H1 (cell line): ENCODE results near the gene RAD51B. TPM values are rescaled to one million over a fixed set of nuclear protein-coding genes. Genes with fewer than 3 reads are reported as not detected.

Experiments used
- CTCF ChIA-PET: fragments of 300-600 bp; sonication (Branson Sonifier 250); formaldehyde crosslinking; loops from one replicate; lab custom pipeline; 2021; ENCODE audit not compliant: partially characterized antibody; lab: Charles Lee
- POLR2A ChIA-PET: fragments of 300-600 bp; sonication (Branson Sonifier 250); formaldehyde crosslinking; loops from one replicate; lab custom pipeline; 2021; ENCODE audit warnings: inconsistent platforms; ENCODE audit not compliant: partially characterized antibody; lab: Charles Lee
- DNase-seq, 2 experiments: peaks; one replicate each; pipeline versions ENCODE4 v3.0.0 to v3.0.0-alpha.2; 2010 to 2022; ENCODE audit warnings: low spot score in 2 of 2, low read depth in 1 of 2, mixed read lengths in 1 of 2
- FAIRE-seq: peaks from 2 replicates; lab custom pipeline; 2011; peaks lifted over from hg19 to GRCh38; lab: Jason Lieb, UNC
- H2AFZ ChIP-seq: 2 replicates; pipeline ENCODE4 v1.8.1; 2012; ENCODE audit warnings: low read length, inconsistent platforms
- H2AK5ac ChIP-seq: 2 replicates; pipeline ENCODE4 v1.6.1; 2013; ENCODE audit warnings: low read depth, low read length
- H2BK120ac ChIP-seq: replicated peaks from 2 replicates; pipeline ENCODE3; 2013; ENCODE audit warnings: low read depth, low read length, inconsistent platforms
- H2BK12ac ChIP-seq: 2 replicates; pipeline ENCODE4 v1.6.1; 2013; ENCODE audit warnings: low read depth, low read length
- H2BK15ac ChIP-seq: 2 replicates; pipeline ENCODE4 v1.6.1; 2013; ENCODE audit warnings: low read length
- H2BK20ac ChIP-seq: 2 replicates; pipeline ENCODE4 v1.6.1; 2013; ENCODE audit warnings: low read length
- H2BK5ac ChIP-seq: 2 replicates; pipeline ENCODE4 v1.6.1; 2013; ENCODE audit warnings: low read depth, low read length
- H3K14ac ChIP-seq: 2 replicates; pipeline ENCODE4 v1.6.1; 2013; ENCODE audit warnings: inconsistent platforms; ENCODE audit not compliant: insufficient read length
- H3K18ac ChIP-seq: 2 replicates; pipeline ENCODE4 v1.6.1; 2013; ENCODE audit warnings: low read length; ENCODE audit errors: extremely low read depth
- H3K23ac ChIP-seq: 2 replicates; pipeline ENCODE4 v1.6.1; 2013; ENCODE audit warnings: inconsistent platforms; ENCODE audit not compliant: insufficient read length
- H3K23me2 ChIP-seq: 2 replicates; pipeline ENCODE4 v1.6.1; 2013; ENCODE audit warnings: low read depth, low read length
- H3K27ac ChIP-seq: 2 replicates; pipeline ENCODE4 v1.6.1; 2011; ENCODE audit warnings: low read depth, low read length, inconsistent platforms
- H3K27me3 ChIP-seq, 4 experiments: replicated peaks in 1 of 4; 1 replicate in 1 of 4; 2 replicates in 3 of 4; pipeline versions ENCODE4 v1.6.1 to v1.8.1; 2011 to 2013; ENCODE audit warnings: low read length in 3 of 4, mild to moderate bottlenecking in 3 of 4, inconsistent platforms in 2 of 4, mixed read lengths in 2 of 4, moderate library complexity in 1 of 4; ENCODE audit not compliant: control insufficient read depth in 3 of 4, insufficient read depth in 3 of 4; ENCODE audit errors: extremely low read depth in 1 of 4
- H3K36me3 ChIP-seq, 4 experiments: 2 replicates each; pipeline versions ENCODE4 v1.6.1 to v1.8.1; 2011 to 2013; ENCODE audit warnings: mild to moderate bottlenecking in 4 of 4, low read length in 3 of 4, moderate library complexity in 2 of 4, control low read depth in 1 of 4, inconsistent platforms in 1 of 4; ENCODE audit not compliant: insufficient read depth in 4 of 4, control insufficient read depth in 2 of 4
- H3K4ac ChIP-seq: replicated peaks from 2 replicates; pipeline ENCODE3; 2013; ENCODE audit warnings: low read length, low read depth, mixed read lengths, inconsistent platforms; ENCODE audit not compliant: insufficient read length
- H3K4me1 ChIP-seq, 4 experiments: replicated peaks in 1 of 4; 1 replicate in 1 of 4; 2 replicates in 3 of 4; pipeline versions ENCODE4 v1.6.1 to v1.8.1; 2011 to 2013; ENCODE audit warnings: low read length in 3 of 4, inconsistent platforms in 2 of 4, mixed read lengths in 1 of 4; ENCODE audit not compliant: insufficient read depth in 4 of 4, control insufficient read depth in 3 of 4
- H3K4me2 ChIP-seq, 2 experiments: 2 replicates each; pipeline versions ENCODE4 v1.6.1 to v1.8.1; 2011 to 2013; ENCODE audit warnings: low read depth in 2 of 2, low read length in 2 of 2, control low read depth in 1 of 2, inconsistent platforms in 1 of 2, mild to moderate bottlenecking in 1 of 2; ENCODE audit not compliant: insufficient read depth in 1 of 2
- H3K4me3 ChIP-seq, 4 experiments: fragments of 200-600, 300-600 bp in 1 of 4; sonication (generic), shearing (Covaris generic), sonication (Bioruptor Twin) in 1 of 4; 2 replicates each; pipeline versions ENCODE4 v1.5.1 to v1.8.1; 2011 to 2016; ENCODE audit warnings: low read length in 4 of 4, low read depth in 3 of 4, control low read depth in 2 of 4, inconsistent platforms in 2 of 4, mild to moderate bottlenecking in 2 of 4, mixed read lengths in 1 of 4, moderate library complexity in 1 of 4; ENCODE audit not compliant: insufficient read depth in 2 of 4; ENCODE audit errors: extremely low read depth in 1 of 4
- H3K56ac ChIP-seq: replicated peaks from 2 replicates; pipeline ENCODE3; 2013; ENCODE audit warnings: low read depth, mild to moderate bottlenecking, mixed read lengths, low read length, inconsistent platforms; ENCODE audit not compliant: insufficient read length
- H3K79me1 ChIP-seq: 2 replicates; pipeline ENCODE4 v1.6.1; 2013; ENCODE audit warnings: low read depth, low read length, control low read depth
- H3K79me2 ChIP-seq, 2 experiments: 2 replicates each; pipeline versions ENCODE4 v1.6.1 to v1.8.1; 2012 to 2013; ENCODE audit warnings: low read length in 2 of 2, mild to moderate bottlenecking in 2 of 2, inconsistent platforms in 1 of 2; ENCODE audit not compliant: insufficient read depth in 2 of 2, control insufficient read depth in 1 of 2
- H3K9ac ChIP-seq, 4 experiments: replicated peaks in 1 of 4; 1 replicate in 1 of 4; 2 replicates in 3 of 4; pipeline versions ENCODE4 v1.6.1 to v1.8.1; 2011 to 2013; ENCODE audit warnings: low read depth in 3 of 4, low read length in 3 of 4, control low read depth in 2 of 4, mild to moderate bottlenecking in 2 of 4, moderate library complexity in 2 of 4, inconsistent platforms in 1 of 4; ENCODE audit errors: extremely low read depth in 1 of 4
- H3K9me3 ChIP-seq, 2 experiments: 2 replicates each; pipeline versions ENCODE4 v1.6.1 to v1.8.1; 2012 to 2013; ENCODE audit warnings: mild to moderate bottlenecking in 2 of 2, moderate library complexity in 2 of 2, control low read depth in 1 of 2, inconsistent platforms in 1 of 2, low read depth in 1 of 2, low read length in 1 of 2, mixed read lengths in 1 of 2; ENCODE audit not compliant: insufficient read depth in 2 of 2
- H4K20me1 ChIP-seq, 2 experiments: replicated peaks in 1 of 2; 2 replicates each; pipeline versions ENCODE3 to v1.8.1; 2011 to 2013; ENCODE audit warnings: inconsistent platforms in 2 of 2, low read length in 2 of 2, mild to moderate bottlenecking in 1 of 2; ENCODE audit not compliant: insufficient read depth in 2 of 2, control insufficient read depth in 1 of 2
- H4K5ac ChIP-seq: 2 replicates; pipeline ENCODE4 v1.6.1; 2013; ENCODE audit warnings: low read length, low read depth, mixed read lengths, inconsistent platforms; ENCODE audit not compliant: insufficient read length
- H4K8ac ChIP-seq: 2 replicates; pipeline ENCODE4 v1.8.0; 2013; ENCODE audit warnings: mild to moderate bottlenecking, moderate library complexity, low read length, inconsistent platforms; ENCODE audit not compliant: insufficient read depth; ENCODE audit errors: extremely low read depth
- H4K91ac ChIP-seq: replicated peaks from 2 replicates; pipeline ENCODE3; 2013; ENCODE audit warnings: low read length, mixed read lengths, inconsistent platforms; ENCODE audit not compliant: insufficient read length
- ASH2L ChIP-seq: fragments of 200-600, 300-600 bp; sonication (generic); IDR thresholded peaks from one replicate; pipeline ENCODE4 v1.7.1; 2017; ENCODE audit warnings: low read length
- CBX8 ChIP-seq: fragments of 300-800, 300-1000 bp; sonication (generic); IDR thresholded peaks from 2 replicates; pipeline ENCODE4 v1.7.1; 2016; ENCODE audit warnings: low read depth, low read length, borderline replicate concordance
- CREB1 ChIP-seq: IDR thresholded peaks from 2 replicates; pipeline ENCODE4 v1.6.1; 2012; ENCODE audit warnings: inconsistent platforms
- CTCF ChIP-seq, 3 experiments: IDR thresholded peaks; 1 replicate in 2 of 3; 2 replicates in 1 of 3; pipeline versions ENCODE4 v1.5.1 to v1.6.1; 2011; ENCODE audit warnings: low read length in 3 of 3, mild to moderate bottlenecking in 3 of 3, inconsistent platforms in 2 of 3, low read depth in 1 of 3, moderate library complexity in 1 of 3; ENCODE audit not compliant: insufficient read depth in 1 of 3; ENCODE audit errors: control extremely low read depth in 1 of 3
- EGR1 ChIP-seq: IDR thresholded peaks from 2 replicates; pipeline ENCODE4 v1.6.1; 2011; ENCODE audit warnings: low read depth, low read length, borderline replicate concordance
- FOSL1 ChIP-seq: IDR thresholded peaks from 2 replicates; pipeline ENCODE4 v1.6.1; 2011; ENCODE audit warnings: mild to moderate bottlenecking, low read depth, low read length, moderate library complexity; ENCODE audit not compliant: insufficient read depth
- NRF1 ChIP-seq: IDR thresholded peaks from 2 replicates; pipeline ENCODE4 v1.6.1; 2011; ENCODE audit warnings: mild to moderate bottlenecking, low read depth, low read length, improper control_type of control experiment
- POU5F1 ChIP-seq: IDR thresholded peaks from 2 replicates; pipeline ENCODE4 v1.6.1; 2011; ENCODE audit warnings: low read depth, mild to moderate bottlenecking, low read length, moderate library complexity
- RFX5 ChIP-seq: IDR thresholded peaks from 2 replicates; pipeline ENCODE4 v1.6.1; 2011; ENCODE audit warnings: low read depth, low read length, improper control_type of control experiment, borderline replicate concordance
- RXRA ChIP-seq: IDR thresholded peaks from 2 replicates; pipeline ENCODE4 v1.6.1; 2011; ENCODE audit warnings: low read depth, mild to moderate bottlenecking, low read length, moderate library complexity; ENCODE audit not compliant: insufficient read depth
- USF2 ChIP-seq: IDR thresholded peaks from 2 replicates; pipeline ENCODE4 v1.6.1; 2011; ENCODE audit warnings: low read length, improper control_type of control experiment
- WGBS, 2 experiments: shearing (Covaris generic) in 1 of 2; methylation state at CpG; one replicate each; pipeline versions ENCODE4 v1.1.6 to v1.1.7; 2013 to 2015; ENCODE audit warnings: low lambda C conversion rate in 2 of 2, mixed read lengths in 2 of 2, inconsistent platforms in 1 of 2, low coverage in 1 of 2, missing lambda C conversion rate in 1 of 2; ENCODE audit not compliant: insufficient replicate concordance in 2 of 2, insufficient coverage in 1 of 2, insufficient read length in 1 of 2; ENCODE audit errors: extremely low coverage in 1 of 2, missing lambda C conversion rate in 1 of 2; 5-methylcytosine and 5-hydroxymethylcytosine counted together
- polyA plus RNA-seq, 7 experiments: library from polyadenylated mRNA; depleted of rRNA in 3 of 7; stranded (reverse) in 5 of 7; unstranded in 2 of 7; fragments of >200 nt in 5 of 7; fragments of 200-250 nt in 2 of 7; gene quantifications; 1 replicate in 5 of 7; 2 replicates in 1 of 7; 4 replicates in 1 of 7; pipeline versions ENCODE4 v1.2.1 to v1.2.3, GENCODE V29; 2011 to 2013; ENCODE audit warnings: missing spikeins in 2 of 7, mixed read lengths in 2 of 7
- total RNA-seq: library from RNA; stranded (reverse); fragmentation: NEBNext Ultra II Directional; extraction: Animal tissue kit (Norgen Biotek cat#: 25700); gene quantifications from 2 replicates; pipeline ENCODE4 v1.2.1, GENCODE V29; 2021

RAD51B gene
- total and polyA plus RNA-seq, 2 of the 8 experiments (the other 6 are each of a cell fraction or from before 2014, with no cell fraction given), result 3.9 to 14.9 TPM

GRCh38 chr14:68759937-68760336 lies 940.4 kb downstream of the RAD51B start:
- no peaks in the 10 kb centered on the region for H4K20me1 ChIP-seq
- H2AFZ ChIP-seq, result no peak overlapping the region
- FAIRE-seq, result no peak
- H2AK5ac ChIP-seq, result no peak overlapping the region
- H3K27ac ChIP-seq, result no peak overlapping the region
- H2BK12ac ChIP-seq, result no peak overlapping the region
- no peak for DNase-seq
- CTCF ChIA-PET, result interaction anchor here (0.6 to 4.4 kb wide), 4 partner anchors 7 to 42 kb away, joined by 3 to 27 read pairs (median 4); no protein-coding TSS in a partner anchor
- H2BK120ac ChIP-seq, result no peak overlapping the region
- H3K23me2 ChIP-seq, result no peaks in the 10 kb centered on the region
- H3K23ac ChIP-seq, result no peak overlapping the region
- H3K27me3 ChIP-seq, result no peaks in the 10 kb centered on the region
- H3K14ac ChIP-seq, result no peak overlapping the region
- no peak overlapping the region for H3K9ac ChIP-seq
- H2BK5ac ChIP-seq, result no peak overlapping the region
- no peak overlapping the region for H3K18ac ChIP-seq
- no peak overlapping the region for H3K4me3 ChIP-seq
- no peaks in the 10 kb centered on the region for H3K9me3 ChIP-seq
- no peak overlapping the region for H2BK20ac ChIP-seq
- POLR2A ChIA-PET, result interaction anchor here (0.6 to 1.5 kb wide), 2 partner anchors 29 to 33 kb away, joined by 3 to 9 read pairs; partner anchors contain the start of gene ZFP36L1
- H3K4me1 ChIP-seq, result peaks cover 2 to 12% (median 7%) of the 10 kb centered on the region in 4 experiments; a peak in 6 of 7 replicates
- no peak overlapping the region for H3K56ac ChIP-seq
- H4K5ac ChIP-seq, result no peak overlapping the region
- no peak overlapping the region for H2BK15ac ChIP-seq
- H3K79me2 ChIP-seq, result no peaks in the 10 kb centered on the region
- H3K36me3 ChIP-seq, result no peaks in the 10 kb centered on the region
- WGBS, 2 experiments, result 77% methylated on average over 5 of the region's 5 CpGs; no CpG with 5 or more reads in 1 of the 2 experiments
- H3K4me2 ChIP-seq, result no peak overlapping the region
- H4K8ac ChIP-seq, result no peak overlapping the region
- H3K79me1 ChIP-seq, result no peaks in the 10 kb centered on the region
- no peak overlapping the region for H3K4ac ChIP-seq
- H4K91ac ChIP-seq, result no peak overlapping the region
- TF ChIP-seq CBX8 (no peak), POU5F1 (no peak), NRF1 (no peak), ASH2L (no peak), RFX5 (no peak), CREB1 (no peak), CTCF (IDR thresholded peaks at IDR 0.05; ENCODE audit: control extremely low read depth in 1 of 3, insufficient read depth in 1 of 3, low read depth in 1 of 3, low read length in 3 of 3) (no peak), RXRA (no peak), EGR1 (no peak), FOSL1 (no peak), USF2 (no peak)
